Measurements from ENCODE around the gene MEGF8.

GRCh38 chr19:42287017-42287826 is 38.2 kb upstream of the MEGF8 start:
- TF ChIP-seq CTCF (IDR thresholded peaks at IDR 0.05) (no peak), ZFX (IDR thresholded peaks at IDR 0.05; ENCODE audit: borderline replicate concordance) (no peak)

Measured in 22Rv1 (cell line).